Neural cell (in vitro differentiated cells): ENCODE data around the gene ADSL. TPM values are rescaled to one million over a fixed set of nuclear protein-coding genes. Genes with fewer than 3 reads are reported as not detected.

Experiments used
- H2AFZ ChIP-seq: fragments of 200-600, 300-800 bp; sonication (generic), shearing (Covaris generic); 2 replicates; pipeline ENCODE4 v1.6.0; 2014; ENCODE audit warnings: low read depth, mild to moderate bottlenecking, antibody characterized with exemption, low read length, moderate library complexity
- H3F3A ChIP-seq: fragments of 200-600 bp; shearing (Covaris generic); 2 replicates; pipeline ENCODE4 v1.6.1; 2016; ENCODE audit warnings: mild to moderate bottlenecking, moderate library complexity, mixed read lengths, antibody characterized with exemption, low read length; ENCODE audit not compliant: insufficient read depth, poor library complexity, severe bottlenecking
- H3K27ac ChIP-seq: fragments of 200-600, 300-800 bp; sonication (generic), shearing (Covaris generic); 2 replicates; pipeline ENCODE4 v1.5.1; 2014; ENCODE audit warnings: mild to moderate bottlenecking, low read length, moderate library complexity
- H3K27me3 ChIP-seq: fragments of 300-800, 200-600 bp; sonication (generic), shearing (Covaris generic); 2 replicates; pipeline ENCODE4 v1.6.0; 2014; ENCODE audit warnings: mild to moderate bottlenecking, low read depth, low read length, moderate library complexity; ENCODE audit not compliant: insufficient read depth
- H3K36me3 ChIP-seq: fragments of 300-800, 200-600 bp; sonication (generic), shearing (Covaris generic); 2 replicates; pipeline ENCODE4 v1.5.1; 2014; ENCODE audit warnings: mild to moderate bottlenecking, antibody characterized with exemption, low read length, moderate library complexity; ENCODE audit not compliant: insufficient read depth
- H3K4me2 ChIP-seq: fragments of 300-800, 200-600 bp; sonication (generic), shearing (Covaris generic); 2 replicates; pipeline ENCODE4 v1.6.0; 2014; ENCODE audit warnings: mild to moderate bottlenecking, low read length
- H3K4me3 ChIP-seq: fragments of 300-800, 200-600 bp; sonication (generic), shearing (Covaris generic); 2 replicates; pipeline ENCODE4 v1.5.1; 2014; ENCODE audit warnings: mild to moderate bottlenecking, low read length, moderate library complexity
- H3K79me2 ChIP-seq: fragments of 200-600 bp; shearing (Covaris generic); replicated peaks from 2 replicates; pipeline ENCODE4 v1.6.0; 2014; ENCODE audit warnings: mild to moderate bottlenecking, low read length, moderate library complexity; ENCODE audit not compliant: insufficient read depth
- H3K9ac ChIP-seq: fragments of 300-800, 200-600 bp; sonication (generic), shearing (Covaris generic); 2 replicates; pipeline ENCODE4 v1.6.1; 2016; ENCODE audit warnings: mild to moderate bottlenecking, low read length, mixed read lengths
- H3K9me2 ChIP-seq: fragments of 200-600 bp; shearing (Covaris generic); 2 replicates; pipeline ENCODE4 v1.6.1; 2016; ENCODE audit warnings: mild to moderate bottlenecking, low read length, mixed read lengths; ENCODE audit not compliant: insufficient read depth
- H3K9me3 ChIP-seq: fragments of 200-600, 300-800 bp; sonication (generic), shearing (Covaris generic); 2 replicates; pipeline ENCODE4 v1.6.1; 2016; ENCODE audit warnings: mild to moderate bottlenecking, mixed run types, low read length, moderate library complexity, mixed read lengths
- H4K20me1 ChIP-seq: fragments of 200-600 bp; shearing (Covaris generic); 2 replicates; pipeline ENCODE4 v1.6.1; 2016; ENCODE audit warnings: mild to moderate bottlenecking, mixed run types; ENCODE audit not compliant: insufficient read depth
- EP300 ChIP-seq: fragments of 450-650 bp; conservative IDR thresholded peaks from 2 replicates; pipeline ENCODE4 v1.6.1; 2014; ENCODE audit warnings: antibody characterized with exemption, mild to moderate bottlenecking, moderate library complexity; ENCODE audit not compliant: poor library complexity, severe bottlenecking
- EZH2 ChIP-seq: fragments of 200-600, 300-800 bp; shearing (Covaris generic), sonication (generic); IDR thresholded peaks from 2 replicates; pipeline ENCODE4 v1.6.1; 2014; ENCODE audit warnings: antibody characterized with exemption, low read length, borderline replicate concordance, mild to moderate bottlenecking; ENCODE audit not compliant: insufficient read depth, poor library complexity, severe bottlenecking
- MXI1 ChIP-seq: fragments of 450-650 bp; conservative IDR thresholded peaks from 2 replicates; pipeline ENCODE4 v1.6.1; 2014; ENCODE audit warnings: antibody characterized with exemption, mild to moderate bottlenecking; ENCODE audit not compliant: poor library complexity, severe bottlenecking
- POLR2AphosphoS5 ChIP-seq: IDR thresholded peaks from 2 replicates; pipeline ENCODE4 v1.6.1; 2012
- RAD21 ChIP-seq: fragments of 450-650 bp; conservative IDR thresholded peaks from 2 replicates; pipeline ENCODE4 v1.6.1; 2014; ENCODE audit warnings: antibody characterized with exemption, mild to moderate bottlenecking, moderate library complexity
- SMC3 ChIP-seq: fragments of 450-650 bp; conservative IDR thresholded peaks from 2 replicates; pipeline ENCODE4 v1.6.1; 2014; ENCODE audit warnings: antibody characterized with exemption, mild to moderate bottlenecking, moderate library complexity; ENCODE audit not compliant: poor library complexity
- TAF1 ChIP-seq: IDR thresholded peaks from 2 replicates; pipeline ENCODE4 v1.6.1; 2012; ENCODE audit warnings: low read depth
- polyA plus RNA-seq: library from polyadenylated mRNA; depleted of rRNA; stranded (reverse); fragments of >200 nt; gene quantifications from 2 replicates; pipeline ENCODE4 v1.2.3, GENCODE V29; 2014
- TF ChIP-seq, protein P1 (sequence below): IDR thresholded peaks from 2 replicates; pipeline ENCODE4 v1.6.1; 2012; ENCODE audit warnings: borderline replicate concordance
- TF ChIP-seq, protein P2 (sequence below): fragments of 450-650 bp; IDR thresholded peaks from 2 replicates; pipeline ENCODE4 v1.5.1; 2014; ENCODE audit warnings: antibody characterized with exemption, mild to moderate bottlenecking, moderate library complexity; ENCODE audit not compliant: poor library complexity, severe bottlenecking

Gene ADSL
- polyA plus RNA-seq, 1 donor from 2014 or later = 112 TPM

DNA sequence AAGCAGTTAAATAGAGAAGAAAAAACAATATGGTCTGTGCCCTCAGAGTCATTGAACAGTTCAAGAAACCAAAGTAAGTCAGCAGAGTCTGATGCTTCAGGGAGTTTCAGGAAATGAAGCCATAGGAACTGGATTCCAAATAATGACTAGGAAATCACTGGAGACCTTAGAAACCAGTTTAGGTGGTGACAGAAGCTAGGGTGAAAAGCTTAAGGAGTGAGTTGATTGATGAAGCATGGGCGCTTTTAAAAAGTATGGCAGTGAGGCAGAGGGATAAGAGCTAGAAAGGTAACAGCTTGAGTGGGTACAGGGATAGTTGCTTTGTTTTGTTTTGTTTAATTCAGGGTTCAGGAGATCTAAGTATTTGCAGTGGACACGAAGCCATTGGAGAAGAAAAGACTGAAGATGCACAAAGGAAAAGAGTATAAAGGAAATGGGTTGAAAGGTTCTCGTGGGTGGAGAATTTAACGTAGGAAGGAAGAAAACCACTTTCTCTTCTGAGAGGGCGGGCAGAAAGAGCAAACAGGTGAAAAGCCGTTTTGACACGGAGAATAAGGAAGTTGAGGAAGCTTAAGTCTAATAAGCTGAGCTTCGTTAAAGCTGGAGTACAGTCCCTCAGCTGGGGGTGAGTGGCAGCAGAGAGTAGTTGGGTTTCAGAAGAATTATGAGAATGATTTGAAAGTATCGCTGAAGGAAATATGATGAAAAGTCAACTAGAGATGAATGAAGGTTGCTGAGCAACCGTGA is 38.9 kb downstream of the ADSL start:
- no peaks in the 10 kb centered on the region for H3K27me3 ChIP-seq
- H4K20me1 ChIP-seq = no peaks in the 10 kb centered on the region
- no peak overlapping the region for H3K27ac ChIP-seq
- no peaks in the 10 kb centered on the region for H3F3A ChIP-seq
- no peak overlapping the region for H3K9ac ChIP-seq
- H3K79me2 ChIP-seq = no peaks in the 10 kb centered on the region
- TF ChIP-seq, protein P1, sequence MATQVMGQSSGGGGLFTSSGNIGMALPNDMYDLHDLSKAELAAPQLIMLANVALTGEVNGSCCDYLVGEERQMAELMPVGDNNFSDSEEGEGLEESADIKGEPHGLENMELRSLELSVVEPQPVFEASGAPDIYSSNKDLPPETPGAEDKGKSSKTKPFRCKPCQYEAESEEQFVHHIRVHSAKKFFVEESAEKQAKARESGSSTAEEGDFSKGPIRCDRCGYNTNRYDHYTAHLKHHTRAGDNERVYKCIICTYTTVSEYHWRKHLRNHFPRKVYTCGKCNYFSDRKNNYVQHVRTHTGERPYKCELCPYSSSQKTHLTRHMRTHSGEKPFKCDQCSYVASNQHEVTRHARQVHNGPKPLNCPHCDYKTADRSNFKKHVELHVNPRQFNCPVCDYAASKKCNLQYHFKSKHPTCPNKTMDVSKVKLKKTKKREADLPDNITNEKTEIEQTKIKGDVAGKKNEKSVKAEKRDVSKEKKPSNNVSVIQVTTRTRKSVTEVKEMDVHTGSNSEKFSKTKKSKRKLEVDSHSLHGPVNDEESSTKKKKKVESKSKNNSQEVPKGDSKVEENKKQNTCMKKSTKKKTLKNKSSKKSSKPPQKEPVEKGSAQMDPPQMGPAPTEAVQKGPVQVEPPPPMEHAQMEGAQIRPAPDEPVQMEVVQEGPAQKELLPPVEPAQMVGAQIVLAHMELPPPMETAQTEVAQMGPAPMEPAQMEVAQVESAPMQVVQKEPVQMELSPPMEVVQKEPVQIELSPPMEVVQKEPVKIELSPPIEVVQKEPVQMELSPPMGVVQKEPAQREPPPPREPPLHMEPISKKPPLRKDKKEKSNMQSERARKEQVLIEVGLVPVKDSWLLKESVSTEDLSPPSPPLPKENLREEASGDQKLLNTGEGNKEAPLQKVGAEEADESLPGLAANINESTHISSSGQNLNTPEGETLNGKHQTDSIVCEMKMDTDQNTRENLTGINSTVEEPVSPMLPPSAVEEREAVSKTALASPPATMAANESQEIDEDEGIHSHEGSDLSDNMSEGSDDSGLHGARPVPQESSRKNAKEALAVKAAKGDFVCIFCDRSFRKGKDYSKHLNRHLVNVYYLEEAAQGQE = no peak
- TF ChIP-seq POLR2AphosphoS5 (no peak), EZH2 (no peak), SMC3 (no peak)
- no peak overlapping the region for H3K4me3 ChIP-seq
- H3K9me3 ChIP-seq = no peaks in the 10 kb centered on the region
- no peaks in the 10 kb centered on the region for H3K36me3 ChIP-seq
- H3K9me2 ChIP-seq = no peaks in the 10 kb centered on the region
- no peak overlapping the region for H3K4me2 ChIP-seq
- no peak overlapping the region for H2AFZ ChIP-seq

DNA sequence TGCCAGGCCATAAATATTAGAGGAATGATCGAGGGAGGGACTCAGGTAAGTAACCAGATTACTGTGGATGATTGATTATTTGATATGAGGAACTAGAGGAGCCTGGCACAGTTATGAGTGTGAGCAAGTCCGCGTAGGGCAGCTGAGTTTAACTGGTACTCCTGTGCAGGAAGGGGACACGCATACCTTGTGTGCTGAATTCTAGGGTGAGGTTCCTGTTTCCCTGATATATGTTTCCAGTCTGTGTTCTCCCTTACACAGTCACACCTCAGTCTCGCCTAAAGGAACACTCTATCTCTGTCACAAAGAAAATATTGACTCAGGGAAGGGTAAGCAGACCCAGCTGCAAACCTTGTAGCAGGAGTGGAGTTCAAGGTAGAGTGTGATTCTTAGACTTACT is 41.4 kb downstream of the ADSL start:
- Histone ChIP-seq H4K20me1 (no peaks in the 10 kb centered on the region), H3K27ac (no peak overlapping the region), H3K9me2 (no peaks in the 10 kb centered on the region), H3K9me3 (no peaks in the 10 kb centered on the region), H2AFZ (no peak overlapping the region), H3K79me2 (no peaks in the 10 kb centered on the region), H3K27me3 (no peaks in the 10 kb centered on the region), H3K4me3 (no peak overlapping the region), H3F3A (no peaks in the 10 kb centered on the region), H3K36me3 (no peaks in the 10 kb centered on the region), H3K9ac (no peak overlapping the region), H3K4me2 (no peak overlapping the region)
- TF ChIP-seq MXI1 (no peak), EZH2 (no peak), POLR2AphosphoS5 (no peak), SMC3 (no peak), TAF1 (no peak), RAD21 (no peak), EP300 (no peak)
- TF ChIP-seq, protein P2, sequence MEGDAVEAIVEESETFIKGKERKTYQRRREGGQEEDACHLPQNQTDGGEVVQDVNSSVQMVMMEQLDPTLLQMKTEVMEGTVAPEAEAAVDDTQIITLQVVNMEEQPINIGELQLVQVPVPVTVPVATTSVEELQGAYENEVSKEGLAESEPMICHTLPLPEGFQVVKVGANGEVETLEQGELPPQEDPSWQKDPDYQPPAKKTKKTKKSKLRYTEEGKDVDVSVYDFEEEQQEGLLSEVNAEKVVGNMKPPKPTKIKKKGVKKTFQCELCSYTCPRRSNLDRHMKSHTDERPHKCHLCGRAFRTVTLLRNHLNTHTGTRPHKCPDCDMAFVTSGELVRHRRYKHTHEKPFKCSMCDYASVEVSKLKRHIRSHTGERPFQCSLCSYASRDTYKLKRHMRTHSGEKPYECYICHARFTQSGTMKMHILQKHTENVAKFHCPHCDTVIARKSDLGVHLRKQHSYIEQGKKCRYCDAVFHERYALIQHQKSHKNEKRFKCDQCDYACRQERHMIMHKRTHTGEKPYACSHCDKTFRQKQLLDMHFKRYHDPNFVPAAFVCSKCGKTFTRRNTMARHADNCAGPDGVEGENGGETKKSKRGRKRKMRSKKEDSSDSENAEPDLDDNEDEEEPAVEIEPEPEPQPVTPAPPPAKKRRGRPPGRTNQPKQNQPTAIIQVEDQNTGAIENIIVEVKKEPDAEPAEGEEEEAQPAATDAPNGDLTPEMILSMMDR = no peak
- TF ChIP-seq, protein P1 = no peak
